PC-3 (cell line): Measurements from ENCODE around the gene MAST3. TPM values are rescaled to one million over a fixed set of nuclear protein-coding genes. Genes with fewer than 3 reads are reported as not detected.

Source experiments
- ATAC-seq: fragments of 200-7000 bp; cut with Tn5 transposase; 2 replicates; pipeline ENCODE4 v1.9.1; 2020; ENCODE audit warnings: mild to moderate bottlenecking, moderate library complexity
- BruUV-seq: library from RNA; stranded (reverse); fragments of 400-500 nt; replicated peaks from 2 replicates; lab custom pipeline; 2021; lab: Mats Ljungman, UMichigan
- CTCF ChIA-PET: fragments of 300-600 bp; sonication (Branson Sonifier 250); formaldehyde crosslinking; loops from one replicate; lab custom pipeline; 2022; ENCODE audit warnings: antibody characterized with exemption; lab: Charles Lee
- POLR2A ChIA-PET: fragments of 300-600 bp; sonication (Branson Sonifier 250); formaldehyde crosslinking; loops from one replicate; lab custom pipeline; 2022; ENCODE audit warnings: antibody characterized with exemption; ENCODE audit not compliant: unreplicated experiment; lab: Charles Lee
- DNase-seq: peaks from one replicate; pipeline ENCODE4 v3.0.0-alpha.2; 2015
- H2AFZ ChIP-seq: fragments of 300-600 bp; sonication (generic); 2 replicates; pipeline ENCODE4 v1.6.0; 2016; ENCODE audit warnings: antibody characterized with exemption, low read length
- H3F3A ChIP-seq: fragments of 300-600 bp; sonication (generic); one replicate; pipeline ENCODE4 v1.6.0; 2017; ENCODE audit warnings: antibody characterized with exemption, low read length, control low read depth, mild to moderate bottlenecking; ENCODE audit not compliant: unreplicated experiment
- H3K27ac ChIP-seq: fragments of 300-600 bp; sonication (generic); 2 replicates; pipeline ENCODE4 v1.5.1; 2016; ENCODE audit warnings: mild to moderate bottlenecking, low read length
- H3K27me3 ChIP-seq: fragments of 300-600 bp; sonication (generic); 2 replicates; pipeline ENCODE4 v1.6.1; 2016; ENCODE audit warnings: low read length, mixed read lengths
- H3K36me3 ChIP-seq: fragments of 300-600 bp; sonication (generic); 2 replicates; pipeline ENCODE4 v1.6.1; 2016; ENCODE audit warnings: low read depth, mixed run types, low read length, mixed read lengths
- H3K4me1 ChIP-seq: fragments of 300-600 bp; sonication (generic); 2 replicates; pipeline ENCODE4 v1.5.1; 2016; ENCODE audit warnings: low read length; ENCODE audit not compliant: insufficient read depth
- H3K4me2 ChIP-seq: fragments of 300-600 bp; sonication (generic); 2 replicates; pipeline ENCODE4 v1.6.0; 2016; ENCODE audit warnings: low read length
- H3K4me3 ChIP-seq: fragments of 300-600 bp; sonication (generic); 2 replicates; pipeline ENCODE4 v1.5.1; 2016; ENCODE audit warnings: mild to moderate bottlenecking, low read length, mixed read lengths
- H3K79me2 ChIP-seq: fragments of 300-600 bp; sonication (generic); 2 replicates; pipeline ENCODE4 v1.6.1; 2017; ENCODE audit warnings: low read length, mixed read lengths
- H3K9ac ChIP-seq: fragments of 300-600 bp; sonication (generic); 2 replicates; pipeline ENCODE4 v1.6.0; 2016; ENCODE audit warnings: mild to moderate bottlenecking, low read length
- H3K9me2 ChIP-seq: fragments of 300-600 bp; sonication (generic); replicated peaks from 2 replicates; pipeline ENCODE4 v1.6.1; 2016; ENCODE audit warnings: mixed run types, low read length, mixed read lengths
- H3K9me3 ChIP-seq: fragments of 300-600 bp; sonication (generic); 2 replicates; pipeline ENCODE4 v1.6.1; 2016; ENCODE audit warnings: low read length, mixed read lengths
- H4K20me1 ChIP-seq: fragments of 300-600 bp; sonication (generic); 2 replicates; pipeline ENCODE4 v1.6.1; 2016; ENCODE audit warnings: low read length, mixed read lengths
- EZH2 ChIP-seq: fragments of 300-600 bp; sonication (generic); IDR thresholded peaks from one replicate; pipeline ENCODE4 v1.6.1; 2017; ENCODE audit warnings: antibody characterized with exemption, mild to moderate bottlenecking, low read length; ENCODE audit not compliant: unreplicated experiment
- EZH2phosphoT487 ChIP-seq: fragments of 300-600 bp; sonication (generic); IDR thresholded peaks from 2 replicates; pipeline ENCODE4 v1.6.1; 2018; ENCODE audit warnings: mild to moderate bottlenecking, antibody characterized with exemption, low read length, borderline replicate concordance
- intact Hi-C: fragments of 100-400 bp; cut with micrococcal nuclease; formaldehyde crosslinking; loops from 2 replicates; pipeline ENCODE4 v1.9.0; 2023
- total RNA-seq: library from RNA; depleted of rRNA; stranded (reverse); fragments of >200 nt; gene quantifications from 2 replicates; pipeline ENCODE4 v1.2.3, GENCODE V29; 2014
- TF ChIP-seq, protein P1 (sequence below): fragments of 300-600 bp; sonication (generic); conservative IDR thresholded peaks from 2 replicates; pipeline ENCODE4 v1.5.1; 2017; ENCODE audit warnings: antibody characterized with exemption, low read depth, mild to moderate bottlenecking, low read length

Gene MAST3
- total RNA-seq, 1 experiment from 2014 or later = 8.1 TPM

DNA sequence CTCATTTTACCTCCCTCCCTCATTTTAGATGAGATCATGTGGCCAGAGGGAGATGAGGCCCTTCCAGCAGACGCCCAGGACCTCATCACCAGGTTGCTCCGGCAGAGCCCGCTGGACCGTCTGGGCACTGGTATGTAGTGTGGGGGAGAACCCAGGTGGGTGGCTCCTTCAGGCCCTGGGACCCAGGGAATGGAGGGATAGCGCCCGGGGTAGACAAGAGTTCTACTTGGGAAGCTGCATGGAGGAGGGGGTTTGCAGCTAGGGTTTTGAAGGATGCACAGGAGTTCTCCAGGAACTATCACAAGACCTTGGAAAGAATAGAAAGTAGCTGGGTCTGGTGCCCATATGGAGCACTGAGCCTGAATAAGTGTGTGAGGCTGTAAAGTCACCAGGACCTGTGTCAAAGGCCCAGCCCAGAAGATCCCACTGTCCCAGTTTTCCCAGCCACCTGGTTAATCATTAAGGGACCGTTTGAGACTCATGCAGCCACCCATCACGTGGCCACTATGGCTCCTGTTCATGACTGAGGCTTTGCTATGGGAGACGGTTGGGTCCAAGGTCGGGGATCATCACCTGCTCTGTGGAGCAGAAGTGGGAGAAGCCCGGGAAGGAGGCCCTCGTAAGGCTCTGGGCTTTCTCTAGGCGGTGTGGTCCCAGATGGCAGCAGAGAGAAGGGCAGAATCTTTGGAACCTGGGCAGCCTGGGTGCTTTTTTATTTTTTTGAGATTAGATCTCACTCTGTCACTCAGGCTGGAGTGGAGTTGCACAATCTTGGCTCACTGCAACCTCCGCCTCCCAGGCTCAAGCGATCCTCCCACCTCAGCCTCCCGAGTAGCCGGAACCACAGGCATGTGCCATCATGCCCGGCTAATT, 38.4 kb downstream of the MAST3 start:
- no peak for DNase-seq
- Histone ChIP-seq H3K27me3 (no peaks in the 10 kb centered on the region), H3K4me3 (no peak overlapping the region), H3K9ac (no peak overlapping the region), H3K4me2 (no peak overlapping the region), H3K36me3 (0 out of 2 replicates have a peak, but pooled peaks cover 4% of the 10 kb centered on the region), H3K9me2 (no peaks in the 10 kb centered on the region), H3K27ac (no peak overlapping the region), H2AFZ (no peak overlapping the region), H3K4me1 (no peaks in the 10 kb centered on the region), H3K9me3 (no peaks in the 10 kb centered on the region), H3F3A (no peaks in the 10 kb centered on the region), H3K79me2 (no peaks in the 10 kb centered on the region), H4K20me1 (no peaks in the 10 kb centered on the region)
- TF ChIP-seq, protein P1, sequence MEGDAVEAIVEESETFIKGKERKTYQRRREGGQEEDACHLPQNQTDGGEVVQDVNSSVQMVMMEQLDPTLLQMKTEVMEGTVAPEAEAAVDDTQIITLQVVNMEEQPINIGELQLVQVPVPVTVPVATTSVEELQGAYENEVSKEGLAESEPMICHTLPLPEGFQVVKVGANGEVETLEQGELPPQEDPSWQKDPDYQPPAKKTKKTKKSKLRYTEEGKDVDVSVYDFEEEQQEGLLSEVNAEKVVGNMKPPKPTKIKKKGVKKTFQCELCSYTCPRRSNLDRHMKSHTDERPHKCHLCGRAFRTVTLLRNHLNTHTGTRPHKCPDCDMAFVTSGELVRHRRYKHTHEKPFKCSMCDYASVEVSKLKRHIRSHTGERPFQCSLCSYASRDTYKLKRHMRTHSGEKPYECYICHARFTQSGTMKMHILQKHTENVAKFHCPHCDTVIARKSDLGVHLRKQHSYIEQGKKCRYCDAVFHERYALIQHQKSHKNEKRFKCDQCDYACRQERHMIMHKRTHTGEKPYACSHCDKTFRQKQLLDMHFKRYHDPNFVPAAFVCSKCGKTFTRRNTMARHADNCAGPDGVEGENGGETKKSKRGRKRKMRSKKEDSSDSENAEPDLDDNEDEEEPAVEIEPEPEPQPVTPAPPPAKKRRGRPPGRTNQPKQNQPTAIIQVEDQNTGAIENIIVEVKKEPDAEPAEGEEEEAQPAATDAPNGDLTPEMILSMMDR = no peak
- TF ChIP-seq EZH2phosphoT487 (no peak), EZH2 (no peak)
- CTCF ChIA-PET = no interaction called here
- intact Hi-C loops = no loop called here
- no TSS peak for BruUV-seq
- POLR2A ChIA-PET = no interaction called here
- ATAC-seq = no peak

DNA sequence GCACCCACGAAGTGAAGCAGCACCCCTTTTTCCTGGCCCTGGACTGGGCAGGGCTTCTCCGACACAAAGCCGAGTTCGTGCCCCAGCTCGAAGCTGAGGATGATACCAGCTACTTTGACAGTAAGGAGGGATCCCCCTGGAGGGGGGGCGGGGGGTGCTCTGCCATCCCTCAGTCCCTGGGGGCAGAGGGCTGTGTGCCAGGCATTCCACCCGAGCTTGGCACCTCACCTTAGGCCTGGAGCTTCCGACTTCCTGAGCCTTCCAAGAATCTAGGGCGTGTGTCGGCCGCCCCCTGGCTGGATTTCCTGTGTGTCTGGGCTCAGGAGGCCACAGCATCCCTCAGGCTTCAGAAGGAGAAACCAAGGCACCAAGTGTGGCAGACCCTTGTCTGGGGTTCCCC, 39.7 kb downstream of the MAST3 start:
- Histone ChIP-seq H3K9me2 (no peaks in the 10 kb centered on the region), H3F3A (no peaks in the 10 kb centered on the region), H4K20me1 (no peaks in the 10 kb centered on the region), H3K36me3 (0 out of 2 replicates have a peak, but pooled peaks cover 4% of the 10 kb centered on the region), H3K4me1 (no peaks in the 10 kb centered on the region), H3K9ac (no peak overlapping the region), H2AFZ (no peak overlapping the region), H3K9me3 (no peaks in the 10 kb centered on the region), H3K4me2 (no peak overlapping the region), H3K27me3 (no peaks in the 10 kb centered on the region), H3K27ac (no peak overlapping the region), H3K4me3 (no peak overlapping the region), H3K79me2 (no peaks in the 10 kb centered on the region)
- ATAC-seq (no peak), DNase-seq (no peak)
- intact Hi-C loops = no loop called here
- POLR2A ChIA-PET = no interaction called here
- no peak for TF ChIP-seq EZH2
- TF ChIP-seq EZH2phosphoT487 = no peak
- TF ChIP-seq, protein P1 = no peak
- no TSS peak for BruUV-seq
- CTCF ChIA-PET = no interaction called here
